GM19025 (cell line): ENCODE results near the gene ECI2.
"Not testable (repeated sequence)": the region's sequence is repeated elsewhere in the genome, so short reads cannot be mapped to it uniquely, and the experiment has no call there.

Experiments
- ATAC-seq: cut with Tn5 transposase; IDR thresholded peaks from one replicate; pipeline ENCODE4 v1.9.1; 2021; ENCODE audit warnings: mild to moderate bottlenecking, low read depth, moderate library complexity; ENCODE audit not compliant: unreplicated experiment

ECI2 gene

DNA sequence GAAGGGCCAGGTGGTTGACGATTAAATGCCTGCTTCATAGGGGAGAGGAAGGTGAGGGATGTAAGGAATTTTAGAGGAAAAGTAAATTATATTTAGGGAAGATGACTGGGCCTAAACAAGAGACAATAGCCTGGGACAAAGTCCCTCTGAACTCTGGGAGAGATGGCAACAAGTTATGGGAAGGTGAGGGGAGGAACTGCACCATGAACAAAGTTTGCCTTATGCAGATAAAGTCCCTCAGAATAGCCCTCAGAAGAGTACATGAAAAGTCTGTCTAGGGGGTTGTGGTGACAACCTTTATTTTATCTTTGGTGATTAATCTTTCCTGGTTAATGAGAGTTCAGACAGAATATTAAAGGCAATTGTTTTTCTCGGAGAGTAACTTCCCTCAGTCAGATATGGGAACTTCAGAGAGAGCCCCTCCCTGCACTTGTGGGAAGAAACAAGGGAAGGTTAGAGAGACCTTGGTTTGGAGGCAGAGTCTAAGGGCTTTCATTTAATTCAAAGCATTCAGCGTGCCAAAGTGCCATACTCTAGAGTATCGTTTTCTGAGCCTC lies 29.3 kb downstream of the ECI2 start:
- no peak for ATAC-seq

GRCh38 chr6:4103929-4104328 lies 31.4 kb downstream of the ECI2 start:
- no peak for ATAC-seq

DNA sequence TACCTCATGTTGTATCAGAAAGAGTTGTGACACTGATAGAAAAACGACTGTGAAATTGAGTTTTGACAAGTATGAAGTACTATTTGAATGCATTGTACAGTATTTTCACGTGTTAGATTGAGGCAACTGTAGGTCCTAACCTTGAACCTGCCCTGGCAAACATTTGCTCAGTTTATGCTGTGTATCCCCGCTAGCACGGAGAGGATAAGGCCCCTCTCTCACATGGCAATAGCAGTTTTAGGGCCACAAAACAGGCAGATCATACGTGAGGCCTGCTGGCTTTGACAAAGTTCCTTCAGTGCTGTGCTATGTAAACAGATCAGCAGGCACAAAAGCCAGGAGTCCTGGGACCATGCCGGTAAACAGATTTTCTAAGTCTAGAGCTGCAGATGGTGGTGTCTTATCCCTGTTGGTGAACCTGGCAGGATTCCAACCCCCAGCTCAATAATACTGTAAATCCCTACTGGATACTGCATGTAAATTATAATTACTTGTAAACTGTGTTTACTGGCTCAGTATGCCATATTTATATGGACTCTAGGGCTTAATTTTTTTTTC lies 32.6 kb downstream of the ECI2 start:
- ATAC-seq: no peak

DNA sequence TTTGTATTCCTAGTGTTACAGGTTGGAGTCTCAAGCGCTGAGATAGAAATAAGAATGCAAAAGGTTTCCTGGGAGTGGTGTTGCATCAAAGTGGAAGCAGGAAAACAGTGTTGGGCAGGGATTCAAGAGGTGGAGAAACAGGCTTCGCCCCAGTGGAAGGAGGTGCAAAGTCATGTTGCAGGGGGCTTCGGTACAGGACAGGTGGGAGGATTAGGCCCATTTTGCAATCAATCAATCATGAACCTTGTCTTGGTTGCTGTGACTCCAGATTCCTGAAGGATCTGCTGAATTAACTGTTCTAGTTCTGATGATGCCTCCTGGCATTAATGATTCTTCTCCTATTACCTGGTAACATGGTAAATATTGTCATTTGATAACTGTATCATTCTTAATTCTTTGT lies 34.1 kb downstream of the ECI2 start:
- ATAC-seq: no peak

DNA sequence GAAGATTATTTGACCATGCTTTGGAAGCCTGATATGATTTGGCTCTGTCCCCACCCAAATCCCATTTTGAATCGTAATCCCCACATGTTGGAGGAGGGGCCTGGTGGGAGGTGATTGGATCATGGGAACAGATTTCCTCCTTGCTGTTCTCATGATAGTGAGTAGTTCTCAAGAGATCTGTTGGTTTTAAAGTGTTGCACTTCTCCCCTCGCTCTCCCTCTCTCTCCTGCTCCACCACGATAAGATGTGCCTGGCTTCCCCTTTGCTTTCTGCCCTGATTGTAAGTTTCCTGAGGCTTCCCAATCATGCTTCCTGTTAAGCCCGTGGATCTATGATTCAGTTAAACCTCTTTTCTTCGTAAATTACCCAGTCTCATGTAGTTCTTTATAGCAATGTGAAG lies 34.7 kb downstream of the ECI2 start:
- no peak for ATAC-seq

- no peak for ATAC-seq
These were observed 42.1 kb downstream of the ECI2 start for GRCh38 chr6:4093288-4093687.

GRCh38 chr6:4091941-4092340 lies 43.4 kb downstream of the ECI2 start:
- ATAC-seq: no peak

DNA sequence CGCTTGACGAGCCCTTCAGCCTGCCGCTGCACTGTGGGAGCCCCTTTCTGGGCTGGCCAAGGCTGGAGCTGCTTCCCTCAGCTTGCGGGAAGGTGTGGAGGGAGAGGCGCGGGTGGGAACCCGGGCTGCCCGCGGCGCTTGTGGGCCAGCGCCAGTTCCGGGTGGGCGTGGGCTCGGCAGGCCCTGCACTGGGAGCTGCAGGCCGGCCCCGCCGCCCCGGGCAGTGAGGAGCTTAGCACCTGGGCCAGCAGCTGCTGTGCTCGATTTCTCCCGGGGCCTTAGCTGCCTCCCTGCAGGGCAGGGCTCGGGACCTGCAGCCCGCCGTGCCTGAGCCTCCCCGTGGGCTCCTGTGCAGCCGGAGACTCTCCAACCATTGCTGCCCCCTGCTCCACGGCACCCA lies 45.3 kb downstream of the ECI2 start:
- not testable (repeated sequence) for ATAC-seq

DNA sequence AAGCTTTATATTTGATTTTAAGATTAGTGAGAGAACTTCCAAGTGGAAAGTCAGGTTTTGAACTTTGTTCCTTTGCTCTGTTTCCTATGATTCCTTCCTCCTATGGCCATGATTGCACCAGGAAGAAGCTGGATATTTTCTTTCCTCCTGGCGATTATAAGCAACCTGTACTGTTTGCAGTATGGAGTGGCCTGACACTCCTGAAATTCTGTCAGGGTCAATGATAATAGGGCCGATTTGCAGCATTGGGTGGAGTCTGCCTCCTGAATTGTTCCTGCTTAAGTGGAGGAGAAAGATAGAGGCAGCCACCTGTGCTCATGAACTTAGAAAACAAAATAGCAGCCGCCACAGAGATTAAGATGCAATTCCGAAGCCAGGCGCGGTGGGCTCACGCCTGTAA lies 46.7 kb downstream of the ECI2 start:
- ATAC-seq: no peak

DNA sequence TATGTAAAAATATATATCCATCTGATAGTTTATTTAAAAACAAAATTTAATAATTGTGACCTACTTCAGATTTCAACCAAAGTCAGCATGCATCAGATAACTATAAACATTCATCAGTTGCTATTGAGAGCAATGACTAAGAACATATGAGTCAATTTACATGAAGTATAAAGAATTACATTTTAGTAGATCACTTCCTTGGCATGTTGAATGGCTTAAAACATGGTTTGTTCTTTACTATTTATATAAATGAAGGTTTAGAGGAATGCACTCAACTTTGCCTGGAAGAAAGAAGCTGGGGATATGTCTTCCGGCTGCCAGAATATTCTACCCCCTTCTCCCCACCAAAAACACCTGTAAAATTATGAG lies 50.1 kb downstream of the ECI2 start:
- ATAC-seq: no peak

- ATAC-seq: no peak
These were observed 50.7 kb downstream of the ECI2 start for GRCh38 chr6:4084444-4085331.

DNA sequence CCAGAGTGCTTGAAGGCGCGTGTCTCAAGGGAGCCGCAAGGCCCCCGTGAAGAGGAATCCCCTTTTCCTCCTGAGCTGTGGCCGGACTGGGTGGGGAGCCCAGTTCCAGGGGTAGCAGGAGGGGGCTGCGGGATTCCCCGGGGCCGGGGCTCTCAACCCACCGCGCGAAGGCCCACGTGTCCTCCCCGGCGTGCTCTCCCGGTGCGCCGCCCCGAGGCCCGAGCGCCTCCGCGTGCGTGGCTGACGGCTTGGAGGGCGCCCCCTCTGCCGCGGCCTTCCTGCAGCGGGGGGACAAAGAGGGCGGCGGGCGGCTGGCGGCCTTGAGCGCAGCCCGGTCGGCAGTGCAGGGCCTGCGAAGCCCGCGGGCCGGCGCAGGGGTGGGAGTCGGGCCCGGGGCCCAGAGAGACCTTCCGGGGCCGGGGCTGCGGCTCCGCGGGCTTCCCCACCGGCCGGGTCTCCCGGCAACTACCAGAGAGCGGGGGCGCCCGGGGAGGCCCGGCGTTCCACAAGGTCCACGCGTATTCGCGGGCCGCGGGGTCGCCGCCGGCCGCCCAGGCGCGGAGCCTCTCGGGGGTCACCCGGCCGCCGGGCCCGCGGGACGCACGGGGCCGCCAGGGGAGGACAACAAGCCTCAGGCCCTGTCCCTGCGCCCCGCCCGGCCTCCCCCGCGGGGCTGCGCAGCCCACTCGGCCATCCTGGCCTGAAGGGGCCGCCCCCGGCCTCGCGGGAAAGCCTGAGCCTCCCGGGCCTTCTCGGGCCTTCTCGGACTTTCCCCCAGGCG lies 56.5 kb downstream of the ECI2 start, which contains the start of gene FAM217A:
FAM217A (minus strand) TSS at position 447 of the 781 bp plus-strand sequence. CDS start 1,723 bp downstream, outside the sequence.
- ATAC-seq: no peak

GRCh38 chr6:4074478-4075235 lies 60.7 kb downstream of the ECI2 start:
- no peak for ATAC-seq

GRCh38 chr6:4071330-4071729 lies 64.0 kb downstream of the ECI2 start:
- no peak for ATAC-seq

GRCh38 chr6:4069199-4069598 lies 66.2 kb downstream of the ECI2 start:
- ATAC-seq: no peak

- ATAC-seq: no peak
These were observed 67.7 kb downstream of the ECI2 start for GRCh38 chr6:4067673-4068072.

DNA sequence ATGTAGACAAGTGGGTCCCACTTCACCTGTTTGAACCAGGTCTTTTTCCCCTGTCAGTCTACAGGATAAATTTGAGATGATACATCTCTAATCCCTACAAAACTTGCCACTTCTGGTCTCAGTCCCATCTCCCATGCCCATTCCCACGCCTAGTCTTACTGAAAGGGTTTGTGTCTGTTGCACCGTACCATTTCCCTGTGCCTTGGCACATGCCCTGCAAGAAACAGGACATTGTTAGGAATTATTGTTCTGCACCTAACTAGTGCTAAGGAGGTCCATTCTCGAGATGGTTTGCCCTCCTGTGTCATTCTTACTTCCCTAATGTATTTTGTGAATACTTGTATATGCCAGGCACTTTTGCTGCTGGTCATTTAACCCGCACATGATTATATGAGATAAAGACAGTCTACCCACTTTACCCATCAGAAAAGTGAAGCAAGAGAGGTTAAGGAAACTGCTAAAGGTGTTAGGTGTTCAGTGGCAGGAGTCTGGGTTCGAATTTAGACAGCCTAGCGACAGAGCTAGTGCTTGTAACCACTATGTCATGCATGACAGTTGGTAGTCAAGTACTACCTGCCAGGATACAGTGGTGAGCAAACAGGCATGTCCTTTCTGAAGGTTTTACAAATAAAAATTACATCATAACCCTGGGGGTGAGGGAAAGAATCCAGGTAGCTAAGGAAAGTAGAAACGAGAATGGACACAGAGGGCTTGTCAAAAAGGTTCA lies 69.2 kb downstream of the ECI2 start:
- no peak for ATAC-seq
